Measurements from ENCODE around the gene RGS7.
A peak's percentile ranks its signal among the peaks of the same experiment; 100 is the strongest.
"Not testable (repeated sequence)": the region's sequence is repeated elsewhere in the genome, so short reads cannot be mapped to it uniquely, and the experiment has no call there.

RGS7 gene

DNA sequence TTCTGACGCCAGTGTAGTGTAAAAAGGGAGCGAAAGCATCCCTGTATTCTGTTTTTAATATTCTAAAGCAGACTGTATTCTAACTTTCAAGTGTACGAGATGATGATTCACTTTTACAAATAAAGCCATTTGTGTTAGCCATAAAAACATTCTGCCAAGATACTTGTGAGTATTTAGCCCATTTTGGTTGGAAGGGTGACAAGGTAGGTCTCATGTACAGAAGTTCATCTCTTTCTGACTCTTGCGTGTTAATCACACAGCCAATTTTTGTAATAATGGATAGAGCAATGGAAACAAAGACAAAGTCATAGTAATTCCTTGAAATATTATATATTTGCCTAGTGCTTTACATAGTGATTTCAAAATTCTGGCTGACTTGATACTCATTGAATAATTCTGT lies 619.7 kb downstream of the RGS7 start:
- FAIRE-seq, result no peak
- DNase-seq (ENCODE audit: low spot score), result no peak

DNA sequence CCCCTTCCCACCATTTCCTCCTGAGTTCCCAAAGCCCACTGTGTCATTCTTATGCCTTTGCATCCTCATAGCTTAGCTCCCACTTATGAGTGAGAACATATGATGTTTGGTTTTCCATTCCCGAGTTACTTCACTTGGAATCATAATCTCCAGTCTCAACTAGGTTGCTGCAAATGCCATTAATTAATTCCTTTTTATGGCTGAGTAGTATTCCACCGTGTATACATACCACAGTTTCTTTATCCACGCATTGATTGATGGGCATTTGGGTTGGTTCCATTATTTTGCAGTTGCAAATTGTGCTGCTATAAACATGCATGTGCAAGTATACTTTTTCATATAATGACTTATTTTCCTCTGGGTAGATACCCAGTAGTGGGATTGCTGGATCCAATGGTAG lies 622.3 kb downstream of the RGS7 start:
- DNase-seq (ENCODE audit: low spot score); FAIRE-seq: not testable (repeated sequence)

DNA sequence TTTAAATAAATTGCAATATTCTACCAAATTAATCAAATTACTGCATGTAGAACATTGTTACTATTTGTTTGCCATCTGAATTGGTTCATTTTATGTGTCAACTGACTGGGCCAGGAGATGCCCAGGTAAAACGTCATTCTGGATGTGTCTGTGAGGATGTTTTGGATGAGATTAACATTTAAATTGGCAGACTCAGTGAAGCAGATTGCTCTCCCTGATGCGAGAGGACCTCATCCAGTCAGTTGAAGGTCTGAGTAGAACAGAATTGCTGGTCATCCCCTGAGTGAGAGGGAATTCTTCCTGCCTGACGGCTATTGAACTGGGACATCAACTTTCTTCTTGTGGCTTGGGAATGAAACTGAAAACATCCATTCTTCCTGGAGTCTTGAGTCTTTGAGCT lies 623.0 kb downstream of the RGS7 start:
- DNase-seq (ENCODE audit: low spot score) (no peak), FAIRE-seq (no peak)

DNA sequence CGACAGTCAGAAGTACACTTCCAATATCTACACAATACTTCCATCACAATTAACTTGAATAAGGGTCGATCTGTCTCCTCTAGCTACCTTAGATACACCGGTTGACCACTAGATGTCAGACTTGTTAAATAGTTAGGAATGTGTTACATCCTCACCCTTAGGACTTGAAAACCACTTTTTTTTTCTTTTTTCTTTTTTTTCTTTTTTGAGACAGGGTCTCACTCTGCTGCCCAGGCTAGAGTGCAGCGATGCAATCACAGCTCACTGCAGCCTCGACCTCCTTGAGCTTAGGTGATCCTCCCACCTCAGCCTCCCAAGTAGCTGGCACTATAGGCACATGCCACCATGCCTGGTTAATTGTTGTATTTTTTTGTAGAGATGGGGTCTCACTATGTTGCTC lies 624.6 kb downstream of the RGS7 start:
- no peak for FAIRE-seq
- peak; percentile 58 for DNase-seq (ENCODE audit: low spot score)
